Thoracic aorta (tissue), 2 donors: Measurements from ENCODE around the gene TMEM86B. TPM values are rescaled to one million over a fixed set of nuclear protein-coding genes. Genes with fewer than 3 reads are reported as not detected.

Experiments
- ATAC-seq: fragments of 150-250 bp; one replicate; pipeline ENCODE4 v1.8.0; 2017; ENCODE audit warnings: low read depth; ENCODE audit not compliant: insufficient number of reproducible peaks, low FRiP score
- DNase-seq: peaks from one replicate; pipeline ENCODE4 v3.0.0-alpha.2; 2020; ENCODE audit warnings: low spot score
- H3K27ac ChIP-seq, 2 donors: fragments of 200-600 bp; sonication (generic); 1 replicate in 1 of 2; 2 replicates in 1 of 2; pipeline ENCODE4 v1.5.1; 2016; ENCODE audit warnings: mild to moderate bottlenecking in 2 of 2, moderate library complexity in 2 of 2
- H3K27me3 ChIP-seq: fragments of 200-600 bp; sonication (generic); replicated peaks from 2 replicates; pipeline ENCODE4 v1.6.0; 2016; ENCODE audit warnings: mild to moderate bottlenecking; ENCODE audit not compliant: insufficient read depth
- H3K36me3 ChIP-seq: fragments of 200-600 bp; sonication (generic); one replicate; pipeline ENCODE4 v1.5.1; 2016
- H3K4me1 ChIP-seq, 2 donors: fragments of 200-600 bp; sonication (generic); 1 replicate in 1 of 2; 2 replicates in 1 of 2; pipeline versions ENCODE4 v1.5.1 to v1.6.0; 2016; ENCODE audit warnings: low read depth in 2 of 2, mild to moderate bottlenecking in 1 of 2; ENCODE audit not compliant: control insufficient read depth in 1 of 2
- H3K4me3 ChIP-seq: fragments of 200-600 bp; sonication (generic); 2 replicates; pipeline ENCODE4 v1.5.1; 2016; ENCODE audit warnings: mild to moderate bottlenecking
- H3K9me3 ChIP-seq: fragments of 200-600 bp; sonication (generic); 2 replicates; pipeline ENCODE4 v1.5.1; 2016
- total RNA-seq, 2 donors: library from RNA; depleted of rRNA; stranded (reverse); fragments of >200 nt; gene quantifications; one replicate each; pipeline versions ENCODE4 v1.1.0 to v1.2.3, GENCODE V29; 2016
- TF ChIP-seq, protein P1 (sequence below): fragments of 200-600 bp; sonication (generic); IDR thresholded peaks from one replicate; pipeline ENCODE4 v1.5.1; 2019; ENCODE audit warnings: antibody characterized with exemption

TMEM86B gene
- total RNA-seq, 2 donors from 2014 or later: 2.4 to 4.8 TPM

DNA sequence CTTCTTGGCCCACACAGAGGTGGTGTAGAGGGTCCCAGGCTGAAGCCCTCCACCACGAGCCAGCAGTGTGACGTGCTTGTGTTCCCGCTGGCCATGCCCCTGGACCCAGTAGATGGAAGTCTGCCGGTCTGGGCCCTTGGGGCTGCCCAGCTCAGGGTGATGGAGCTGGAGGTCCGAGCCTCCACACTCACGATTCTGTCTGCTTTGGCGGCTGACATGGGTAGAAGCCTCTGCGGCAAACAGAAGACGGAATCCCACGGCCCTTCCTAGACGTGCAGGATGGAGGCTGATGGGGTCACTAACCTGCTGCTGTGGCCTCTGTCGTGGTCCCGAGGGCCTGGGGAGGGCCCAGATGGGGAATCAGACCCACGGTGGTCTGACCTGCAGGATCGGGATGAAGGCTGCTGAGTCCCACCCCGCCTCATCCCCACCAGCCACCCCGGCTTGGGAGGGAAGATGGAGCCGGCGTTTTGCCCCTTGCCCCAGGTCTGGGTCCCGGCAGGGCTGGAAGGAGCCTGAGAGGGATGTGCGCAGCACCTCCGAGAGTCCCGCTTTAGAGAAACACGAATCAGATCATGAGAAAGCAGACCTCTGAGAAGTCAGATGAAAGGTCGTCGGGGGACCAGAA, 4.4 kb downstream of the TMEM86B start:
- no peak overlapping the region for H3K4me3 ChIP-seq
- no peaks in the 10 kb centered on the region for H3K27me3 ChIP-seq
- H3K36me3 ChIP-seq: peaks cover 3% of the 10 kb centered on the region
- TF ChIP-seq, protein P1, sequence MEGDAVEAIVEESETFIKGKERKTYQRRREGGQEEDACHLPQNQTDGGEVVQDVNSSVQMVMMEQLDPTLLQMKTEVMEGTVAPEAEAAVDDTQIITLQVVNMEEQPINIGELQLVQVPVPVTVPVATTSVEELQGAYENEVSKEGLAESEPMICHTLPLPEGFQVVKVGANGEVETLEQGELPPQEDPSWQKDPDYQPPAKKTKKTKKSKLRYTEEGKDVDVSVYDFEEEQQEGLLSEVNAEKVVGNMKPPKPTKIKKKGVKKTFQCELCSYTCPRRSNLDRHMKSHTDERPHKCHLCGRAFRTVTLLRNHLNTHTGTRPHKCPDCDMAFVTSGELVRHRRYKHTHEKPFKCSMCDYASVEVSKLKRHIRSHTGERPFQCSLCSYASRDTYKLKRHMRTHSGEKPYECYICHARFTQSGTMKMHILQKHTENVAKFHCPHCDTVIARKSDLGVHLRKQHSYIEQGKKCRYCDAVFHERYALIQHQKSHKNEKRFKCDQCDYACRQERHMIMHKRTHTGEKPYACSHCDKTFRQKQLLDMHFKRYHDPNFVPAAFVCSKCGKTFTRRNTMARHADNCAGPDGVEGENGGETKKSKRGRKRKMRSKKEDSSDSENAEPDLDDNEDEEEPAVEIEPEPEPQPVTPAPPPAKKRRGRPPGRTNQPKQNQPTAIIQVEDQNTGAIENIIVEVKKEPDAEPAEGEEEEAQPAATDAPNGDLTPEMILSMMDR: no peak
- no peak for ATAC-seq
- H3K27ac ChIP-seq: no peak overlapping the region
- no peaks in the 10 kb centered on the region for H3K4me1 ChIP-seq
- H3K9me3 ChIP-seq: no peaks in the 10 kb centered on the region
- DNase-seq: no peak

DNA sequence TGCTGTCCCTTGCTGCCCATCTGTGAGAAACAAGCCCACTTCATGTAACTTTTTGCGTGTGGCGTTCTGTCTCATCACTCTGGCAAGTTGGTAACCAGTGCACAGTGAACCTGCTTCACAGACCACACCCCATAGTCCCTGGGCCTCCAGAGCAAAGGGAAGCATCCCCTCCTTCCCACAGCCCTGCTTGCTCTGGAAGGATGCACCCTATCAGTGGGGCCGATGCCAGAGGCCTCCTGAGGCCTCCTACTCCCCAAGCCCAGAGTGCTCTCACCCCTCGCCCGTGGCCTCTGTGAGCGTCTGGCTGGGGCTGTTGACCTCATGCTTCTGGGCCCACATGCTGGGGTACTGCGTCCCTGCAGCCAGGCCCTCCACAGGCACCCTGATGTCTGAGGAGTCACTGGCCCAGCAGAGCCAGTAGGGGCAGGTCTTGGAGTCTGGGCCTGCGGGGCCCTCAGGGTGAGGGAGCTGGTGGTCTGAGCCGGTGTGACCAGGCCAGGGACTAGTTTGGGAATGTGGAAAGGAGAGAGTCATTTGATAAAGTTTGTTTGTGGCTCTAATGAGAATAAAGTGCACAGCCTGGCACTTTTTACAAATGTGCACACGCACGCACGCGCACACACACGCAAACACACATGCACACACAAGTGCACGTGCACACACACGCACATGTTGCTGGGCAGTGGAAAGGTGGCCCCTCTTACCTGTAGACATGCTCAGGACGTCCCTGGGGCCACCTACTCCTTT, 5.1 kb downstream of the TMEM86B start:
- Histone ChIP-seq H3K4me3 (no peak overlapping the region), H3K27me3 (no peaks in the 10 kb centered on the region), H3K36me3 (peaks cover 3% of the 10 kb centered on the region), H3K4me1 (no peaks in the 10 kb centered on the region), H3K9me3 (no peaks in the 10 kb centered on the region), H3K27ac (no peak overlapping the region)
- ATAC-seq: no peak
- DNase-seq: no peak
- TF ChIP-seq, protein P1: no peak

DNA sequence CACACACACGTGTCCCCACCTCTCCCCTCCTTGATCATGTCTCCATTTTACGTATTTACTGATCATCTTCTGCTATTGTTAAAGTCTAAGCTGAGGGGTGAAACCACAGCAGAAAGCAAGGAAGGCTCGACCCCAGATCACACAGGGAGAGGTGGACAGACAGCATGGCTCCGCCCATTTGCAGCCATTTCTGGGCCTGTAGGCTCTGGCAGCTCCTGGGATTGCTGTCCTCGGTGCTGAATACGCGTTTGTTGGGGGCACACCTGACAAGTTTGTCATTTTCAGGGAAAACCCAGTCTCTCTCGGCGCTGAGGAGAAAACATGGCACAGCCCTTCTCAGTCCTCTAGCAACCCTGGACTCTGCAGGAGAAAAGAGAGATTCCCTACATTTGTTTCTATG, 8.0 kb downstream of the TMEM86B start:
- DNase-seq (no peak), ATAC-seq (no peak)
- H3K9me3 ChIP-seq: no peaks in the 10 kb centered on the region
- no peaks in the 10 kb centered on the region for H3K27me3 ChIP-seq
- peaks cover 5 to 6% of the 10 kb centered on the region in 2 donors for H3K4me1 ChIP-seq
- H3K27ac ChIP-seq: no peak overlapping the region
- no peaks in the 10 kb centered on the region for H3K36me3 ChIP-seq
- H3K4me3 ChIP-seq: no peak overlapping the region
- TF ChIP-seq, protein P1: no peak

DNA sequence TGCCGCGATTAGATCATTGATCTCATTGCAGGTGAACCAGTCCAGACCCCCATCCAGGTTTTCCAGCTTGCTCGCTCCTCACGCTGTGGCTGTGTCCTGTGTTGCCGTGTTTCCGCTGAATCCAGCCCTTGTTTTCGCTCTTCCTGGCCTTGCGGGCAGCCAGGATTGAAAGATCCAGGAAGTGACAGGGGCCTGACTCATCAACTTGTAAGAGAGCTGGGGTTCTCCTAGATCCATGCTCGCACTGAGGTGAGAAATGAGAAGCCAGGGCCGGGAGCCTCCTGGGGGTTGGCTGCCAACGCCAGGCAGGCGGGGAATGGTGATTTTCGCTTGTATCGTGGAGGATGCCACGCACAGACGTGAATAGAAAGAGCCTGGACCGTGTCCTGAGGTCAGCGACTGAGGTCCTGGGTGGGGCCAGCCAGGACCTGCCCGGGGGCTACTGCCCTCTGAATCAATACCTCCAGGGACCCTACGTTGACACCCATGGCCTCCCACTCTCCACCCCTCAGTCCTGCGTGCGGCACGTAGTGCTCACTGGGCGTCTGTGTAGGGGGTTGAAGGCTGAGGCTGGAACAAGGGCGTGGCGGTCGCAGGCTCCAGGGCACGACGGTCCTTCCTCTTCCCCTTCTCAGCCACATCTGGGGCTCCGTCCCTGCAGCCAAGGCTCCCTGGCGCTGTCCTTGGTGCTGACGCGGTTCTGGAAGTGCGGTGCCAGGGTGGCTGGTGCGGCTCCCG, 11.9 kb downstream of the TMEM86B start:
- TF ChIP-seq, protein P1: no peak
- Histone ChIP-seq H3K27ac (no peak overlapping the region), H3K27me3 (no peaks in the 10 kb centered on the region), H3K9me3 (peaks cover 8% of the 10 kb centered on the region), H3K36me3 (no peaks in the 10 kb centered on the region), H3K4me1 (peaks cover 5 to 6% of the 10 kb centered on the region in 2 donors), H3K4me3 (peak overlapping the region; percentile 60)
- DNase-seq (peak; percentile 34), ATAC-seq (no peak)

DNA sequence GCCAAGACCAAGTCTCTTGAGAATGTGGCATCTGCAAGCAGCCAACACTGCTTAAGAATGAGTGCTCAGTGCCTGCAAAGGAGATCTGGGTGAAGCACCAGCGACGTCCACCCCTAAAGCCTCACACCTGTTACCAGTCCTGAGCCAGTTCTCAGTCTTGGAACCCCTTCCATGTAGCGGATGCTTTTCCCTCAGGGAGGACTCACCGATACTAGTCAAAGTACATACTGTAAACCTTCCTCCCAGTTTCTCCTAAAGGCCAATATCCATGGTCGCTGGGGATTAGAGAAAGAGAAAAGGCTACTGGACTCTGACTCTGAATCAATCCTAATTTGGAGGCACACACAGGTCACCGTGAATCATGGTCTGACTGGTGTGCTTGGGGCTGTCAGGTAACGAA, 15.0 kb downstream of the TMEM86B start:
- no peaks in the 10 kb centered on the region for H3K27me3 ChIP-seq
- no peaks in the 10 kb centered on the region for H3K36me3 ChIP-seq
- peaks cover 5 to 6% of the 10 kb centered on the region in 2 donors for H3K4me1 ChIP-seq
- no peak overlapping the region for H3K4me3 ChIP-seq
- H3K27ac ChIP-seq: no peak overlapping the region
- DNase-seq (no peak), ATAC-seq (no peak)
- peaks cover 8% of the 10 kb centered on the region for H3K9me3 ChIP-seq
- TF ChIP-seq, protein P1: no peak
